ENCODE results near the gene WDR38. TPM values are rescaled to one million over a fixed set of nuclear protein-coding genes. Genes with fewer than 3 reads are reported as not detected.

The WDR38 gene
- total and polyA plus RNA-seq, 5 donors = 0.09 TPM; not detected in 4

GRCh38 chr9:124813501-124814163 lies 39.6 kb upstream of the WDR38 start:
- WGBS = 80% methylated on average over 11 of the region's 11 CpGs
- no peak for ATAC-seq
- no peak overlapping the region for H3K27ac ChIP-seq (ENCODE audit: low read length)
- no peak for DNase-seq
- intact Hi-C loops (cut with DNase I) = no loop called here
- no peaks in the 10 kb centered on the region for H3K27me3 ChIP-seq (ENCODE audit: control insufficient read depth, insufficient read depth)
- no peaks in the 10 kb centered on the region for H3K9me3 ChIP-seq (ENCODE audit: control insufficient read depth, low read length)
- H3K4me1 ChIP-seq (ENCODE audit: control insufficient read depth, insufficient read depth, low read length) = no peaks in the 10 kb centered on the region
- no peak overlapping the region for H3K4me3 ChIP-seq (ENCODE audit: low read length)

GRCh38 chr9:124814164-124814535 lies 39.1 kb upstream of the WDR38 start:
- no peaks in the 10 kb centered on the region for H3K27me3 ChIP-seq (ENCODE audit: control insufficient read depth, insufficient read depth)
- H3K4me1 ChIP-seq (ENCODE audit: control insufficient read depth, insufficient read depth, low read length) = peaks cover 2% of the 10 kb centered on the region
- no peak for DNase-seq
- 84% methylated on average over 5 of the region's 5 CpGs for WGBS
- no peak for ATAC-seq
- no peak overlapping the region for H3K4me3 ChIP-seq (ENCODE audit: low read length)
- no peaks in the 10 kb centered on the region for H3K9me3 ChIP-seq (ENCODE audit: control insufficient read depth, low read length)
- intact Hi-C loops (cut with DNase I) = no loop called here
- H3K27ac ChIP-seq (ENCODE audit: low read length) = no peak overlapping the region

- WGBS = 94% methylated on average over 5 of the region's 5 CpGs
- DNase-seq (no peak), ATAC-seq (no peak)
- peaks cover 2% of the 10 kb centered on the region for H3K4me1 ChIP-seq (ENCODE audit: control insufficient read depth, insufficient read depth, low read length)
- intact Hi-C loops (cut with DNase I) = no loop called here
- no peaks in the 10 kb centered on the region for H3K9me3 ChIP-seq (ENCODE audit: control insufficient read depth, low read length)
- no peak overlapping the region for H3K27ac ChIP-seq (ENCODE audit: low read length)
- H3K27me3 ChIP-seq (ENCODE audit: control insufficient read depth, insufficient read depth) = no peaks in the 10 kb centered on the region
- no peak overlapping the region for H3K4me3 ChIP-seq (ENCODE audit: low read length)
These were observed 37.7 kb upstream of the WDR38 start for GRCh38 chr9:124815601-124816000.

- ATAC-seq = peak; percentile 50 to 67
- Histone ChIP-seq H3K27ac (ENCODE audit: low read length) (no peak overlapping the region), H3K9me3 (ENCODE audit: control insufficient read depth, low read length) (no peaks in the 10 kb centered on the region), H3K4me3 (ENCODE audit: low read length) (no peak overlapping the region), H3K4me1 (ENCODE audit: control insufficient read depth, insufficient read depth, low read length) (peaks cover 2% of the 10 kb centered on the region), H3K27me3 (ENCODE audit: control insufficient read depth, insufficient read depth) (no peaks in the 10 kb centered on the region)
- 55% methylated on average over 18 of the region's 18 CpGs for WGBS
- intact Hi-C loops (cut with DNase I) = no loop called here
- peak in 1 of 3 donors; percentile 52 for DNase-seq
These were observed 34.6 kb upstream of the WDR38 start for GRCh38 chr9:124818431-124819281.

GRCh38 chr9:124820698-124821623 lies 32.3 kb upstream of the WDR38 start:
- intact Hi-C loops (cut with DNase I) = no loop called here
- ATAC-seq (peak in 1 of 2 donors; percentile 54), DNase-seq (no peak)
- Histone ChIP-seq H3K4me3 (ENCODE audit: low read length) (no peak overlapping the region), H3K4me1 (ENCODE audit: control insufficient read depth, insufficient read depth, low read length) (peaks cover 2% of the 10 kb centered on the region), H3K27ac (ENCODE audit: low read length) (no peak overlapping the region), H3K9me3 (ENCODE audit: control insufficient read depth, low read length) (no peaks in the 10 kb centered on the region), H3K27me3 (ENCODE audit: control insufficient read depth, insufficient read depth) (no peaks in the 10 kb centered on the region)
- WGBS = 63% methylated on average over 12 of the region's 12 CpGs

- no peak for DNase-seq
- Histone ChIP-seq H3K27me3 (ENCODE audit: control insufficient read depth, insufficient read depth) (no peaks in the 10 kb centered on the region), H3K27ac (ENCODE audit: low read length) (no peak overlapping the region), H3K4me1 (ENCODE audit: control insufficient read depth, insufficient read depth, low read length) (peaks cover 8% of the 10 kb centered on the region), H3K4me3 (ENCODE audit: low read length) (no peak overlapping the region), H3K9me3 (ENCODE audit: control insufficient read depth, low read length) (no peaks in the 10 kb centered on the region)
- intact Hi-C loops (cut with DNase I) = no loop called here
- WGBS = 41% methylated on average over 2 of the region's 2 CpGs
- ATAC-seq = no peak
These were observed 24.5 kb upstream of the WDR38 start for GRCh38 chr9:124828489-124829333.

GRCh38 chr9:124829334-124829669 lies 24.0 kb upstream of the WDR38 start:
- WGBS = 51% methylated on average over 5 of the region's 5 CpGs
- no peak overlapping the region for H3K4me3 ChIP-seq (ENCODE audit: low read length)
- intact Hi-C loops (cut with DNase I) = no loop called here
- H3K4me1 ChIP-seq (ENCODE audit: control insufficient read depth, insufficient read depth, low read length) = peaks cover 8% of the 10 kb centered on the region
- ATAC-seq (no peak), DNase-seq (no peak)
- H3K27me3 ChIP-seq (ENCODE audit: control insufficient read depth, insufficient read depth) = no peaks in the 10 kb centered on the region
- H3K27ac ChIP-seq (ENCODE audit: low read length) = no peak overlapping the region
- no peaks in the 10 kb centered on the region for H3K9me3 ChIP-seq (ENCODE audit: control insufficient read depth, low read length)

GRCh38 chr9:124830593-124830992 lies 22.7 kb upstream of the WDR38 start:
- WGBS = 68% methylated on average over 4 of the region's 4 CpGs
- H3K27me3 ChIP-seq (ENCODE audit: control insufficient read depth, insufficient read depth) = no peaks in the 10 kb centered on the region
- intact Hi-C loops (cut with DNase I) = no loop called here
- peaks cover 16% of the 10 kb centered on the region for H3K4me1 ChIP-seq (ENCODE audit: control insufficient read depth, insufficient read depth, low read length)
- no peaks in the 10 kb centered on the region for H3K9me3 ChIP-seq (ENCODE audit: control insufficient read depth, low read length)
- DNase-seq (no peak), ATAC-seq (no peak)
- no peak overlapping the region for H3K4me3 ChIP-seq (ENCODE audit: low read length)
- H3K27ac ChIP-seq (ENCODE audit: low read length) = no peak overlapping the region

GRCh38 chr9:124831642-124832364 lies 21.5 kb upstream of the WDR38 start:
- DNase-seq (peak; percentile 79 to 91 (median 91)), ATAC-seq (peak; percentile 92 to 94)
- WGBS = 43% methylated on average over 9 of the region's 9 CpGs
- Histone ChIP-seq H3K9me3 (ENCODE audit: control insufficient read depth, low read length) (no peaks in the 10 kb centered on the region), H3K27me3 (ENCODE audit: control insufficient read depth, insufficient read depth) (no peaks in the 10 kb centered on the region), H3K27ac (ENCODE audit: low read length) (peak overlapping the region; percentile 100), H3K4me1 (ENCODE audit: control insufficient read depth, insufficient read depth, low read length) (peaks cover 16% of the 10 kb centered on the region), H3K4me3 (ENCODE audit: low read length) (no peak overlapping the region)
- intact Hi-C loops (cut with DNase I) = no loop called here

GRCh38 chr9:124834591-124834990 lies 18.7 kb upstream of the WDR38 start:
- peak in 2 of 3 donors; percentile 57 to 70 for DNase-seq
- H3K9me3 ChIP-seq (ENCODE audit: control insufficient read depth, low read length) = no peaks in the 10 kb centered on the region
- H3K27me3 ChIP-seq (ENCODE audit: control insufficient read depth, insufficient read depth) = no peaks in the 10 kb centered on the region
- H3K4me3 ChIP-seq (ENCODE audit: low read length) = no peak overlapping the region
- peaks cover 16% of the 10 kb centered on the region for H3K4me1 ChIP-seq (ENCODE audit: control insufficient read depth, insufficient read depth, low read length)
- intact Hi-C loops (cut with DNase I) = no loop called here
- 50% methylated on average over 7 of the region's 7 CpGs for WGBS
- peak; percentile 13 to 25 for ATAC-seq
- H3K27ac ChIP-seq (ENCODE audit: low read length) = peak overlapping the region; percentile 91

All from right cardiac atrium (tissue), 5 donors.